Hippocampal formation (tissue), 2 donors: Measurements from ENCODE around the gene ZFHX3.
"Not testable (repeated sequence)": the region's sequence is repeated elsewhere in the genome, so short reads cannot be mapped to it uniquely, and the experiment has no call there.

Source experiments
- DNase-seq, 2 donors: peaks; one replicate each; lab custom pipeline; 2025; lab: John Stamatoyannopoulos, UW

ZFHX3 gene

GRCh38 chr16:73047536-73048291 lies at the start of gene ZFHX3:
TSS of gene ZFHX3 (minus strand) at chr16:73048128. CDS start at chr16:72960145, 87,983 bp downstream.
- DNase-seq: peak in 1 of 2 donors; percentile 47

GRCh38 chr16:73096510-73096909 lies 48.6 kb upstream of the ZFHX3 start:
- DNase-seq: no peak

- DNase-seq: no peak
Observed at GRCh38 chr16:73095885-73096421, 48.0 kb upstream of the ZFHX3 start.

GRCh38 chr16:73095142-73095820 lies 47.4 kb upstream of the ZFHX3 start:
- no peak for DNase-seq

GRCh38 chr16:73094371-73094770 lies 46.4 kb upstream of the ZFHX3 start:
- DNase-seq: no peak

GRCh38 chr16:73093146-73094144 lies 45.5 kb upstream of the ZFHX3 start:
- no peak for DNase-seq

GRCh38 chr16:73092236-73092781 lies 44.4 kb upstream of the ZFHX3 start:
- peak in 1 of 2 donors; percentile 32 for DNase-seq

GRCh38 chr16:73091174-73091573 lies 43.2 kb upstream of the ZFHX3 start:
- no peak for DNase-seq

GRCh38 chr16:73089420-73089819 lies 41.5 kb upstream of the ZFHX3 start:
- no peak for DNase-seq

GRCh38 chr16:73086108-73086507 lies 38.2 kb upstream of the ZFHX3 start:
- DNase-seq: no peak

- DNase-seq: no peak
Observed at GRCh38 chr16:73083271-73083670, 35.3 kb upstream of the ZFHX3 start.

GRCh38 chr16:73082634-73083051 lies 34.7 kb upstream of the ZFHX3 start:
- not testable (repeated sequence) for DNase-seq

GRCh38 chr16:73080931-73081330 lies 33.0 kb upstream of the ZFHX3 start:
- DNase-seq: no peak

GRCh38 chr16:73076324-73076810 lies 28.4 kb upstream of the ZFHX3 start:
- DNase-seq: no peak

GRCh38 chr16:73074382-73074781 lies 26.5 kb upstream of the ZFHX3 start:
- no peak for DNase-seq

- DNase-seq: not testable (repeated sequence)
Observed at GRCh38 chr16:73072051-73072450, 24.1 kb upstream of the ZFHX3 start.

GRCh38 chr16:73071131-73071940 lies 23.4 kb upstream of the ZFHX3 start:
- no peak for DNase-seq

- no peak for DNase-seq
Observed at GRCh38 chr16:73069581-73070262, 21.8 kb upstream of the ZFHX3 start.

- DNase-seq: no peak
Observed at GRCh38 chr16:73068541-73069401, 20.8 kb upstream of the ZFHX3 start.
